Body of pancreas (tissue), 4 donors: ENCODE data around the gene HSD11B2. TPM values are rescaled to one million over a fixed set of nuclear protein-coding genes. Genes with fewer than 3 reads are reported as not detected.
A peak's percentile ranks its signal among the peaks of the same experiment; 100 is the strongest.

Experiments used
- ATAC-seq: fragments of 150-250 bp; one replicate; pipeline ENCODE4 v1.9.1; 2016
- DNase-seq, 4 donors: peaks; one replicate each; pipeline ENCODE4 v3.0.0-alpha.2; 2019
- H3K27ac ChIP-seq, 4 donors: fragments of 200-600 bp; sonication (generic); 1 replicate in 3 of 4; 2 replicates in 1 of 4; pipeline versions ENCODE4 v1.5.1 to v1.6.1; 2016 to 2019; ENCODE audit warnings: mild to moderate bottlenecking in 1 of 4, mixed read lengths in 1 of 4, moderate library complexity in 1 of 4
- H3K27me3 ChIP-seq, 2 donors: fragments of 200-600 bp; sonication (generic); one replicate each; pipeline ENCODE4 v1.6.0; 2016; ENCODE audit warnings: mild to moderate bottlenecking in 1 of 2
- H3K36me3 ChIP-seq, 2 donors: fragments of 200-600 bp; sonication (generic); replicated peaks in 1 of 2; 2 replicates each; pipeline ENCODE4 v1.5.1; 2016; ENCODE audit warnings: low read depth in 2 of 2; ENCODE audit not compliant: insufficient read depth in 1 of 2
- H3K4me1 ChIP-seq: fragments of 200-600 bp; sonication (generic); one replicate; pipeline ENCODE4 v1.6.0; 2016
- H3K4me3 ChIP-seq, 2 donors: fragments of 200-600 bp; sonication (generic); 1 replicate in 1 of 2; 2 replicates in 1 of 2; pipeline ENCODE4 v1.5.1; 2016 to 2019
- H3K9me3 ChIP-seq, 3 donors: fragments of 200-600 bp; sonication (generic); 1 replicate in 2 of 3; 2 replicates in 1 of 3; pipeline ENCODE4 v1.5.1; 2016
- POLR2A ChIP-seq, 3 donors: fragments of 450-650 bp; IDR thresholded peaks; one replicate each; pipeline ENCODE4 v1.6.1; 2016; ENCODE audit warnings: antibody characterized with exemption in 3 of 3, mild to moderate bottlenecking in 2 of 3
- WGBS, 2 donors: methylation state at CpG; one replicate each; pipeline ENCODE4 v1.1.5; 2017; 5-methylcytosine and 5-hydroxymethylcytosine counted together
- intact Hi-C: fragments of 100-400 bp; cut with DNase I; formaldehyde crosslinking; loops from one replicate; pipeline ENCODE4 v1.15.1; 2023
- total RNA-seq, 2 donors: library from RNA; depleted of rRNA; stranded (reverse); fragments of >200 nt; gene quantifications; one replicate each; pipeline ENCODE4 v1.1.0, GENCODE V29; 2016
- TF ChIP-seq, protein P1 (sequence below), 7 experiments: fragments of 450-650 bp in 4 of 7; fragments of 200-600 bp in 3 of 7; sonication (generic) in 3 of 7; IDR thresholded peaks; one replicate each; pipeline ENCODE4 v1.5.1; 2016 to 2019; ENCODE audit warnings: antibody characterized with exemption in 7 of 7

Gene HSD11B2
- total RNA-seq, 2 donors from 2014 or later = 5.4 to 13.8 TPM

DNA sequence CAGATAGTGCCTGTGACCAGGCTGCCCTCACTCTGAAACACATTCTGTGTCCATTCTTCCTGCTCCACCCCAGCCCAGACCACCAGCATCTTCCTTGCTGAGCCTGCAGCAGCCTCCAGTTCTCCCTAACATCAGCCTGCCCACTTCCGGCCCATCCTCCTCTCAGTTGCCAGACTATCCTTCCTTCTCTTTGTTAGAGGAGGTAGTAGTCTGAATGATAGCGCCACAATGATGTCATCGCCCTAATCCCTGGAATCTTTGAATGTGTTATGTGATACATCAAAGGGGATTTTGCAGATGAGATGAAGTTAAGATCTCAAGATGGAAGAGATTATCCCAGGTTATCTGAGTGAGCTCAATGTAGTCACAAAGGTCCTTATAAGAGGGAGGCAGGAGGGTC is 11.4 kb upstream of the HSD11B2 start:
- intact Hi-C loops = no loop called here
- H3K9me3 ChIP-seq = no peaks in the 10 kb centered on the region
- H3K4me1 ChIP-seq = peaks cover 28% of the 10 kb centered on the region
- no peaks in the 10 kb centered on the region for H3K27me3 ChIP-seq
- DNase-seq (no peak), ATAC-seq (no peak)
- TF ChIP-seq, protein P1, sequence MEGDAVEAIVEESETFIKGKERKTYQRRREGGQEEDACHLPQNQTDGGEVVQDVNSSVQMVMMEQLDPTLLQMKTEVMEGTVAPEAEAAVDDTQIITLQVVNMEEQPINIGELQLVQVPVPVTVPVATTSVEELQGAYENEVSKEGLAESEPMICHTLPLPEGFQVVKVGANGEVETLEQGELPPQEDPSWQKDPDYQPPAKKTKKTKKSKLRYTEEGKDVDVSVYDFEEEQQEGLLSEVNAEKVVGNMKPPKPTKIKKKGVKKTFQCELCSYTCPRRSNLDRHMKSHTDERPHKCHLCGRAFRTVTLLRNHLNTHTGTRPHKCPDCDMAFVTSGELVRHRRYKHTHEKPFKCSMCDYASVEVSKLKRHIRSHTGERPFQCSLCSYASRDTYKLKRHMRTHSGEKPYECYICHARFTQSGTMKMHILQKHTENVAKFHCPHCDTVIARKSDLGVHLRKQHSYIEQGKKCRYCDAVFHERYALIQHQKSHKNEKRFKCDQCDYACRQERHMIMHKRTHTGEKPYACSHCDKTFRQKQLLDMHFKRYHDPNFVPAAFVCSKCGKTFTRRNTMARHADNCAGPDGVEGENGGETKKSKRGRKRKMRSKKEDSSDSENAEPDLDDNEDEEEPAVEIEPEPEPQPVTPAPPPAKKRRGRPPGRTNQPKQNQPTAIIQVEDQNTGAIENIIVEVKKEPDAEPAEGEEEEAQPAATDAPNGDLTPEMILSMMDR (IDR thresholded peaks at IDR 0.05) = no peak
- no peak for TF ChIP-seq POLR2A (IDR thresholded peaks at IDR 0.05)
- H3K27ac ChIP-seq = no peak overlapping the region
- H3K4me3 ChIP-seq = no peak overlapping the region
- H3K36me3 ChIP-seq = no peaks in the 10 kb centered on the region
- 81 to 92% methylated on average over 3 of the region's 3 CpGs for WGBS, 2 donors

DNA sequence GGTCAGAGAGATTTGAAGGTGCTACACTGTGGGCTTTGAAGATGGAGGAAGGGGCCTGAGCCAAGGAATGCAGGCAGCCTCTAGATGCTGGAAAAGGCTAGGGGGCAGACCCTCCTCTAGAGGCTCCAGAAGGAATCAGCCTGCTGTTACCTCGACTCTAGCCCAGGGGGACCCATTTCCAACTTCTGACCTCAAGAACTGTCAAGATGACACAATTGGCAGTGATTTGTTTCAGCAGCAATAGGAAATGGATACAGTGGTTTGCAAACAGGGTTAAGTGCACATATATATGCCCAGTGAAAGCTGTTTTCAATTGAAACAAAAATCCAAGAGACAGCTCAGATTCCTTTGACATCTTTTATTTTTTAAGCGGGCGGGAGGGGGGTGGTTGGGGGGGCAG is 11.0 kb upstream of the HSD11B2 start:
- Histone ChIP-seq H3K36me3 (no peaks in the 10 kb centered on the region), H3K9me3 (no peaks in the 10 kb centered on the region), H3K4me1 (peaks cover 31% of the 10 kb centered on the region), H3K27ac (no peak overlapping the region), H3K27me3 (no peaks in the 10 kb centered on the region), H3K4me3 (no peak overlapping the region)
- WGBS, 2 donors = 71 to 80% methylated on average over 3 of the region's 3 CpGs
- intact Hi-C loops = no loop called here
- TF ChIP-seq, protein P1 (IDR thresholded peaks at IDR 0.05) = no peak
- no peak for ATAC-seq
- DNase-seq = no peak

DNA sequence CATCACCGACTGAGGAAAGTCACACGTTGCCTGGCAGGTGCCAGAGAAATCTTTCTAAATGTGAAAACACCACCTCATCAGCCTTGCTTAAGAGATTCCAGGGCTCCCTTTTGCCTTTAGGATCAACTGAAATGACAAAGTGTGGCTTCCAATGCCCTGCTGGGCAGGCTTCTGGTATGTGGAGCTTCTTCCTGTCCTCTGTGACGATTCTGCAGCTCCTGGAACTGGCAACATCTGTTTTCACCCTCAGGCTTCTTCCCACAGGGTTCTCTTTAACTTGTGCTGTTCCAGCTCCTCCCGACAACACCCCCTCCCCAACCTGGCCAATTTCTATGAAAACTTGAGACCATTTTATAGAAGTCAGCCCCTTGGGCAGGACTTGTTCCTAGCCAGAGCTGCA is 9.9 kb upstream of the HSD11B2 start:
- WGBS, 2 donors = 85 to 100% methylated on average over 4 of the region's 4 CpGs
- no peak overlapping the region for H3K27ac ChIP-seq
- intact Hi-C loops = no loop called here

DNA sequence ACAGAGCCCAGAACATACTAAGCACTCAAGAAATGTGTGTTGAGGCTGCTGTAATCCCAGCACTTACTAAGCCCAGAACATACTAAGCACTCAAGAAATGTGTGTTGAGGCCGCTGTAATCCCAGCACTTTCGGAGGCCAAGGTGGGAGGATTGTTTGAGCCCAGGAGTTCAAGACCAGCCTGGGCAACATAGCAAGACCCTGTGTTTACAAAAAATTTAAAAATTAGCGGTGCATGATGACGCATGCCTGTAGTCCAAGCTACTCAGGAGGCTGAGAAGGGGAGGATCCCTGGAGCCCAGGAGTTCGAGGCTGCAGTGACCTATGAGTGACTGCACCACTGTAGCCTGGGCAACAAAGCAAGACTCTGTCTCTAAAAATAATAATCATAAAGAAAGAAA is 7.9 kb upstream of the HSD11B2 start:
- Histone ChIP-seq H3K4me1 (peaks cover 23% of the 10 kb centered on the region), H3K27me3 (no peaks in the 10 kb centered on the region), H3K4me3 (no peak overlapping the region), H3K9me3 (no peaks in the 10 kb centered on the region), H3K36me3 (no peaks in the 10 kb centered on the region), H3K27ac (no peak overlapping the region)
- TF ChIP-seq POLR2A (IDR thresholded peaks at IDR 0.05) = no peak
- TF ChIP-seq, protein P1 (IDR thresholded peaks at IDR 0.05) = no peak
- 91 to 95% methylated on average over 5 of the region's 5 CpGs for WGBS, 2 donors
- ATAC-seq = no peak
- intact Hi-C loops = no loop called here
- DNase-seq = no peak

More for the DNA sequence above, 9.9 kb upstream of the HSD11B2 start:
- Histone ChIP-seq H3K4me1 (peaks cover 26% of the 10 kb centered on the region), H3K36me3 (no peaks in the 10 kb centered on the region), H3K9me3 (no peaks in the 10 kb centered on the region), H3K27me3 (no peaks in the 10 kb centered on the region), H3K4me3 (no peak overlapping the region)
- no peak for ATAC-seq
- DNase-seq = no peak
- TF ChIP-seq POLR2A (IDR thresholded peaks at IDR 0.05) = no peak
- TF ChIP-seq, protein P1 (IDR thresholded peaks at IDR 0.05) = no peak

DNA sequence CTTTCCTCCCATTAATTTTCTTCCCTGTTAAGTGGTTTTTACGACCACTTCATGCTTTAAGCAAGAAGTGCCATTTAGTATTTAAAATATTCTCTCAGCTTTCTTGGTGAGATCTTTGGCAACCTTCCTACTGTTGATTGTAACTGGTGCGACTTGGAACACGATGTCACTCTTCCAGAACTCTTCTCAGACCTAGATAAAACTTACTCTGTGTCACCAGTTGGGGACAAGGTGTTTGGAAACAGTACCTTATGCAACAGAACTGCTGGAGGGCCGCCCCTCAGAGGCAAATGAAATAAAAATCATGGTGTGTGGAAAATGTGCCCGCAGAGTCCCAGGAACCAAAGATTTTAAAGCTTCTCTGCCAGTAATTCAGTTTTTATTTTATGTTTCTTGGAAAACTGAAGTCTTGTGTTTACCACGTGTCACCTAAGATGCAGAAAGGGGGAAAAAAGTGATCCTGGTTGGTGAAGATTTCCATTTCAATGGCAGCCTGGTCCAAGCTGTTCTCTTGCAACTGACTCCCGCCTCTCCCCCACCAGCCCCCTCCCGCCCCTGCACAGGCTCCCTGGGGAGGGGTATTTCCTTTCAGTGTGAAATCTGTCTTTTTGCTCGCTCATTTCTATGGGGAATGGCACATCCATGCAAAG is 7.2 kb upstream of the HSD11B2 start:
- intact Hi-C loops = no loop called here
- Histone ChIP-seq H3K36me3 (no peaks in the 10 kb centered on the region), H3K27me3 (no peaks in the 10 kb centered on the region), H3K27ac (peak overlapping the region in 3 of 4 donors; percentile 37 to 65 (median 59)), H3K4me1 (peaks cover 30% of the 10 kb centered on the region), H3K4me3 (no peak overlapping the region), H3K9me3 (no peaks in the 10 kb centered on the region)
- TF ChIP-seq, protein P1 (IDR thresholded peaks at IDR 0.05) = no peak
- no peak for TF ChIP-seq POLR2A (IDR thresholded peaks at IDR 0.05)
- ATAC-seq = peak; percentile 37
- DNase-seq = no peak
- 37 to 48% methylated on average over 9 of the region's 9 CpGs for WGBS, 2 donors
